ENCODE results near the gene SLC35F3. TPM values are rescaled to one million over a fixed set of nuclear protein-coding genes. Genes with fewer than 3 reads are reported as not detected.
A peak's percentile ranks its signal among the peaks of the same experiment; 100 is the strongest.

The SLC35F3 gene
- polyA plus RNA-seq, 1 donor (not counting 4 experiments of a cell fraction or from before 2014, with no cell fraction given), result 13.8 TPM

- H3K9me3 ChIP-seq (ENCODE audit: control insufficient read depth, low read depth, low read length), result no peaks in the 10 kb centered on the region
- no peak overlapping the region for H3K27ac ChIP-seq (ENCODE audit: control insufficient read depth, insufficient read depth, low read length)
- no peaks in the 10 kb centered on the region for H4K20me1 ChIP-seq (ENCODE audit: control insufficient read depth, extremely low read depth, insufficient read depth, low read length)
- no peaks in the 10 kb centered on the region for H3K9me1 ChIP-seq (ENCODE audit: control insufficient read depth, extremely low read depth, insufficient read depth, low read length)
- H3K4me2 ChIP-seq (ENCODE audit: control insufficient read depth, extremely low read depth, insufficient read depth, low read depth, low read length), result no peak overlapping the region
- no peak overlapping the region for H3K4me3 ChIP-seq (ENCODE audit: control insufficient read depth in 2 of 3, extremely low read depth in 1 of 3, insufficient read depth in 2 of 3, low read depth in 1 of 3, low read length in 3 of 3)
- DNase-seq (ENCODE audit: low read depth, low spot score) (no peak), FAIRE-seq (no peak)
- no peak for TF ChIP-seq CTCF (optimal IDR thresholded peaks at IDR 0.05 in 1 of 3, IDR thresholded peaks at IDR 0.05 in 1 of 3, conservative IDR thresholded peaks at IDR 0.05 in 1 of 3; ENCODE audit: extremely low read depth in 1 of 3, insufficient read depth in 2 of 3, low read length in 3 of 3)
- TF ChIP-seq EZH2 (IDR thresholded peaks at IDR 0.05; ENCODE audit: low read length), result no peak
- H2AFZ ChIP-seq (ENCODE audit: control insufficient read depth, low read length), result no peak overlapping the region
- no peak overlapping the region for H3K9ac ChIP-seq (ENCODE audit: control insufficient read depth, extremely low read depth, insufficient read depth, low read length)
- H3K79me2 ChIP-seq (ENCODE audit: control insufficient read depth, insufficient read depth, low read length), result no peaks in the 10 kb centered on the region
- peaks cover 25% of the 10 kb centered on the region for H3K4me1 ChIP-seq (ENCODE audit: control insufficient read depth, extremely low read depth, insufficient read depth, low read length)
- H3K27me3 ChIP-seq (ENCODE audit: control insufficient read depth, extremely low read depth, insufficient read depth, low read length), result no peaks in the 10 kb centered on the region
- no peaks in the 10 kb centered on the region for H3K36me3 ChIP-seq (ENCODE audit: control insufficient read depth in 2 of 2, extremely low read depth in 1 of 2, insufficient read depth in 2 of 2, low read length in 2 of 2)
- dilution Hi-C loops (cut with MboI; ENCODE audit: extremely low pct_ligation_motif_present, low sequenced_read_pairs), result no loop called here
Observed at GRCh38 chr1:234144901-234145300, 240.4 kb downstream of the SLC35F3 start.

- Histone ChIP-seq H3K4me3 (ENCODE audit: control insufficient read depth in 2 of 3, extremely low read depth in 1 of 3, insufficient read depth in 2 of 3, low read depth in 1 of 3, low read length in 3 of 3) (no peak overlapping the region), H3K9me1 (ENCODE audit: control insufficient read depth, extremely low read depth, insufficient read depth, low read length) (no peaks in the 10 kb centered on the region), H3K9me3 (ENCODE audit: control insufficient read depth, low read depth, low read length) (no peaks in the 10 kb centered on the region), H2AFZ (ENCODE audit: control insufficient read depth, low read length) (no peak overlapping the region), H3K27ac (ENCODE audit: control insufficient read depth, insufficient read depth, low read length) (no peak overlapping the region), H3K79me2 (ENCODE audit: control insufficient read depth, insufficient read depth, low read length) (no peaks in the 10 kb centered on the region), H3K4me2 (ENCODE audit: control insufficient read depth, extremely low read depth, insufficient read depth, low read depth, low read length) (peak overlapping the region; percentile 17), H4K20me1 (ENCODE audit: control insufficient read depth, extremely low read depth, insufficient read depth, low read length) (no peaks in the 10 kb centered on the region), H3K4me1 (ENCODE audit: control insufficient read depth, extremely low read depth, insufficient read depth, low read length) (peaks cover 18% of the 10 kb centered on the region), H3K27me3 (ENCODE audit: control insufficient read depth, extremely low read depth, insufficient read depth, low read length) (no peaks in the 10 kb centered on the region), H3K36me3 (ENCODE audit: control insufficient read depth in 2 of 2, extremely low read depth in 1 of 2, insufficient read depth in 2 of 2, low read length in 2 of 2) (no peaks in the 10 kb centered on the region), H3K9ac (ENCODE audit: control insufficient read depth, extremely low read depth, insufficient read depth, low read length) (no peak overlapping the region)
- FAIRE-seq (no peak), DNase-seq (ENCODE audit: low read depth, low spot score) (no peak)
- dilution Hi-C loops (cut with MboI; ENCODE audit: extremely low pct_ligation_motif_present, low sequenced_read_pairs), result no loop called here
- no peak for TF ChIP-seq CTCF (optimal IDR thresholded peaks at IDR 0.05 in 1 of 3, IDR thresholded peaks at IDR 0.05 in 1 of 3, conservative IDR thresholded peaks at IDR 0.05 in 1 of 3; ENCODE audit: extremely low read depth in 1 of 3, insufficient read depth in 2 of 3, low read length in 3 of 3)
- TF ChIP-seq EZH2 (IDR thresholded peaks at IDR 0.05; ENCODE audit: low read length), result no peak
Observed at GRCh38 chr1:234148350-234148749, 243.9 kb downstream of the SLC35F3 start.
